Gastrocnemius medialis (tissue), 4 donors: ENCODE results near the gene CCDC9B. TPM values are rescaled to one million over a fixed set of nuclear protein-coding genes. Genes with fewer than 3 reads are reported as not detected.

ENCODE experiments used
- ATAC-seq, 2 donors: fragments of 150-250 bp; one replicate each; pipeline ENCODE4 v1.9.1; 2016
- DNase-seq, 2 donors: peaks; one replicate each; pipeline ENCODE4 v3.0.0-alpha.2; 2019
- H3K27ac ChIP-seq, 4 donors: fragments of 200-600 bp; sonication (generic); 1 replicate in 1 of 4; 2 replicates in 3 of 4; pipeline ENCODE4 v1.5.1; 2016 to 2018; ENCODE audit warnings: mild to moderate bottlenecking in 2 of 4, moderate library complexity in 1 of 4
- H3K27me3 ChIP-seq, 3 donors: fragments of 200-600 bp; sonication (generic) in 2 of 3; 1 replicate in 1 of 3; 2 replicates in 2 of 3; pipeline versions ENCODE4 v1.5.1 to v1.6.0; 2016 to 2019; ENCODE audit warnings: mild to moderate bottlenecking in 1 of 3, moderate library complexity in 1 of 3
- H3K36me3 ChIP-seq, 2 donors: fragments of 200-600 bp; sonication (generic) in 1 of 2; one replicate each; pipeline ENCODE4 v1.5.1; 2017 to 2018
- H3K4me1 ChIP-seq, 2 donors: fragments of 200-600 bp; sonication (generic) in 1 of 2; one replicate each; pipeline ENCODE4 v1.5.1; 2016 to 2017; ENCODE audit warnings: mild to moderate bottlenecking in 2 of 2
- H3K4me3 ChIP-seq, 4 donors: fragments of 200-600 bp; sonication (generic) in 3 of 4; 1 replicate in 1 of 4; 2 replicates in 3 of 4; pipeline ENCODE4 v1.5.1; 2016 to 2019; ENCODE audit warnings: mild to moderate bottlenecking in 2 of 4
- H3K9me3 ChIP-seq, 3 donors: fragments of 200-600 bp; sonication (generic) in 2 of 3; 1 replicate in 1 of 3; 2 replicates in 2 of 3; pipeline ENCODE4 v1.5.1; 2016 to 2019
- POLR2A ChIP-seq, 2 donors: fragments of 450-650 bp; IDR thresholded peaks; one replicate each; pipeline ENCODE4 v1.6.1; 2017; ENCODE audit warnings: antibody characterized with exemption in 2 of 2, mild to moderate bottlenecking in 2 of 2, moderate library complexity in 2 of 2
- in situ Hi-C, 4 donors: fragments of 200-750 bp; cut with MboI; loops; one replicate each; pipeline versions ENCODE4 v1.15.0 to v1.8.0; 2017; ENCODE audit warnings: low sequenced_read_pairs in 4 of 4
- intact Hi-C: fragments of 100-400 bp; cut with DNase I; formaldehyde crosslinking; loops from one replicate; pipeline ENCODE4 v1.15.1; 2023; ENCODE audit warnings: low total_unique reads
- total RNA-seq, 4 donors: library from RNA; depleted of rRNA; stranded (reverse); fragments of >200 nt; gene quantifications; one replicate each; pipeline versions ENCODE4 v1.1.0 to v1.2.3, GENCODE V29; 2016
- TF ChIP-seq, protein P1 (sequence below), 5 experiments: fragments of 450-650 bp in 3 of 5; fragments of 200-600 bp in 2 of 5; sonication (generic) in 2 of 5; IDR thresholded peaks in 4 of 5; conservative IDR thresholded peaks in 1 of 5; 1 replicate in 4 of 5; 2 replicates in 1 of 5; pipeline ENCODE4 v1.5.1; 2016 to 2019; ENCODE audit warnings: antibody characterized with exemption in 5 of 5, mild to moderate bottlenecking in 3 of 5, moderate library complexity in 3 of 5

Gene CCDC9B
- total RNA-seq, 4 donors from 2014 or later: 14.4 to 55.1 (median 20.5) TPM

DNA sequence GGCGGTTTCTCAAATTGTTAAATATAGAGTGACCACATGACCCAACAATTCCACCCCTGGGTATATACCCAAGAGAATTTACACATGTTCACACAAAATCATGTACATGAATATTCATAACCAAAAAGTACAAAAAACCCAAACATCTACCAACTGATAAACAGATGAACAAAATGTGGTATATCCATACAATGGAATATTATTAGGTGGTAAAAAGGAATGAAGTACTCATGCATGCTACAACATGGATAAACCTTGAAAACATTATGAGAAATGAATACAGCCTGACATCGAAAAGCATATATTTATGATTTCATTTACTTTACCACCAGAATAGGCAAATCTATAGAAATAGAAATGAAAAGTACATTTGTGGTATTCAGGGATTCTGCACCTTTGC, 40.4 kb downstream of the CCDC9B start:
- no peak for DNase-seq
- no peaks in the 10 kb centered on the region for H3K36me3 ChIP-seq
- no peak overlapping the region for H3K4me3 ChIP-seq
- H3K27me3 ChIP-seq: peaks cover 0 to 4% (median 0%) of the 10 kb centered on the region in 3 donors
- TF ChIP-seq, protein P1, sequence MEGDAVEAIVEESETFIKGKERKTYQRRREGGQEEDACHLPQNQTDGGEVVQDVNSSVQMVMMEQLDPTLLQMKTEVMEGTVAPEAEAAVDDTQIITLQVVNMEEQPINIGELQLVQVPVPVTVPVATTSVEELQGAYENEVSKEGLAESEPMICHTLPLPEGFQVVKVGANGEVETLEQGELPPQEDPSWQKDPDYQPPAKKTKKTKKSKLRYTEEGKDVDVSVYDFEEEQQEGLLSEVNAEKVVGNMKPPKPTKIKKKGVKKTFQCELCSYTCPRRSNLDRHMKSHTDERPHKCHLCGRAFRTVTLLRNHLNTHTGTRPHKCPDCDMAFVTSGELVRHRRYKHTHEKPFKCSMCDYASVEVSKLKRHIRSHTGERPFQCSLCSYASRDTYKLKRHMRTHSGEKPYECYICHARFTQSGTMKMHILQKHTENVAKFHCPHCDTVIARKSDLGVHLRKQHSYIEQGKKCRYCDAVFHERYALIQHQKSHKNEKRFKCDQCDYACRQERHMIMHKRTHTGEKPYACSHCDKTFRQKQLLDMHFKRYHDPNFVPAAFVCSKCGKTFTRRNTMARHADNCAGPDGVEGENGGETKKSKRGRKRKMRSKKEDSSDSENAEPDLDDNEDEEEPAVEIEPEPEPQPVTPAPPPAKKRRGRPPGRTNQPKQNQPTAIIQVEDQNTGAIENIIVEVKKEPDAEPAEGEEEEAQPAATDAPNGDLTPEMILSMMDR (IDR thresholded peaks at IDR 0.05 in 4 of 5, conservative IDR thresholded peaks at IDR 0.05 in 1 of 5): no peak
- no peak for TF ChIP-seq POLR2A (IDR thresholded peaks at IDR 0.05)
- no peaks in the 10 kb centered on the region for H3K9me3 ChIP-seq
- no peaks in the 10 kb centered on the region for H3K4me1 ChIP-seq
- intact Hi-C loops (no loop called here), in situ Hi-C loops (no loop called here)
- ATAC-seq: no peak
- no peak overlapping the region for H3K27ac ChIP-seq

GRCh38 chr15:40298216-40298935, 42.4 kb downstream of the CCDC9B start:
- ATAC-seq: no peak
- no peaks in the 10 kb centered on the region for H3K9me3 ChIP-seq
- no peaks in the 10 kb centered on the region for H3K4me1 ChIP-seq
- no peak for TF ChIP-seq POLR2A (IDR thresholded peaks at IDR 0.05)
- TF ChIP-seq, protein P1 (IDR thresholded peaks at IDR 0.05 in 4 of 5, conservative IDR thresholded peaks at IDR 0.05 in 1 of 5): no peak
- H3K36me3 ChIP-seq: no peaks in the 10 kb centered on the region
- no peak overlapping the region for H3K27ac ChIP-seq
- H3K4me3 ChIP-seq: no peak overlapping the region
- H3K27me3 ChIP-seq: peaks cover 0 to 4% (median 0%) of the 10 kb centered on the region in 3 donors
- in situ Hi-C loops: no loop called here
- no peak for DNase-seq
- intact Hi-C loops: no loop called here

GRCh38 chr15:40297356-40297755, 43.4 kb downstream of the CCDC9B start:
- in situ Hi-C loops: no loop called here
- Histone ChIP-seq H3K27ac (no peak overlapping the region), H3K36me3 (no peaks in the 10 kb centered on the region), H3K27me3 (peaks cover 0 to 4% (median 0%) of the 10 kb centered on the region in 3 donors), H3K4me3 (no peak overlapping the region), H3K4me1 (no peaks in the 10 kb centered on the region), H3K9me3 (no peaks in the 10 kb centered on the region)
- DNase-seq (no peak), ATAC-seq (no peak)
- intact Hi-C loops: no loop called here
- TF ChIP-seq, protein P1 (IDR thresholded peaks at IDR 0.05 in 4 of 5, conservative IDR thresholded peaks at IDR 0.05 in 1 of 5): no peak
- no peak for TF ChIP-seq POLR2A (IDR thresholded peaks at IDR 0.05)

DNA sequence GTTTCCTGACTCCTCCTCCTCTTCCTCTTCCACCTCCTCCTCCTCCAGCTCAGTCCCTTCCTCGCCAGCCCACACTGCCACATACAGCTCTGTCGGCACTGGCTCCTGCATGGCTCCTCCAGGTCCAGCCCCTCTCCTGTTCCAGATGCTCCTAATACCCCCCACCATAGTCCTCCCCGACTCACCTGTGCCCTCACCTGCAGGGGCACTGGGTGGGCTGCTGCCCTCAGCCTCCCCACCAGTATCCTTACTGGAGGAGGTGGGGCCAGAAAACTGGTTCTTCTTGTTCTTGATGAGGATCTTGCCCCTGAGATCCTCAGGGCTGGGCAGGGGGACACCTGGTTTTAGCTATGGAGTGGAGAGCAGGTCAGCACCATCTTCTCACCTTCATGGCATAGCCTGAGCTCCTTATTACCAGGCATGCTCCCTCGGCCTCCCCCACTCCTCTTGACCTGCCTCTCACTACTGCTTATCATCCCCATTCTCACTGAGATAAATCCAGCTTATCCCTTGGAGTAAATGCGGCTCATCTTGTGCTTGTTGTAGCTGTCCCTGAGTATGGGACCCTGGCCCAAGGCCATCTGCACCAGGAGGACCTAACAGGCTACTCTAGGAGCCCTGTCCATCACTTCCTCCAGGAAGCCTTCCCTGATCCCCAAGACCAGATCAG, 44.0 kb downstream of the CCDC9B start:
- DNase-seq (no peak), ATAC-seq (no peak)
- Histone ChIP-seq H3K27me3 (peaks cover 0 to 8% (median 0%) of the 10 kb centered on the region in 3 donors), H3K4me3 (no peak overlapping the region), H3K4me1 (no peaks in the 10 kb centered on the region), H3K27ac (no peak overlapping the region), H3K9me3 (no peaks in the 10 kb centered on the region), H3K36me3 (no peaks in the 10 kb centered on the region)
- TF ChIP-seq, protein P1 (IDR thresholded peaks at IDR 0.05 in 4 of 5, conservative IDR thresholded peaks at IDR 0.05 in 1 of 5): no peak
- no peak for TF ChIP-seq POLR2A (IDR thresholded peaks at IDR 0.05)
- in situ Hi-C loops (no loop called here), intact Hi-C loops (no loop called here)
